ENCODE data around the gene JAML. TPM values are rescaled to one million over a fixed set of nuclear protein-coding genes. Genes with fewer than 3 reads are reported as not detected.

Gene JAML
- total and polyA plus RNA-seq, 2 of the 13 experiments (the other 11 are each of a cell fraction or from before 2014, with no cell fraction given), result 2.0 to 3.3 TPM

GRCh38 chr11:118251858-118252652 lies 27.2 kb upstream of the JAML start, which contains the start of gene MPZL3 (continued):
- TF ChIP-seq, protein P1, sequence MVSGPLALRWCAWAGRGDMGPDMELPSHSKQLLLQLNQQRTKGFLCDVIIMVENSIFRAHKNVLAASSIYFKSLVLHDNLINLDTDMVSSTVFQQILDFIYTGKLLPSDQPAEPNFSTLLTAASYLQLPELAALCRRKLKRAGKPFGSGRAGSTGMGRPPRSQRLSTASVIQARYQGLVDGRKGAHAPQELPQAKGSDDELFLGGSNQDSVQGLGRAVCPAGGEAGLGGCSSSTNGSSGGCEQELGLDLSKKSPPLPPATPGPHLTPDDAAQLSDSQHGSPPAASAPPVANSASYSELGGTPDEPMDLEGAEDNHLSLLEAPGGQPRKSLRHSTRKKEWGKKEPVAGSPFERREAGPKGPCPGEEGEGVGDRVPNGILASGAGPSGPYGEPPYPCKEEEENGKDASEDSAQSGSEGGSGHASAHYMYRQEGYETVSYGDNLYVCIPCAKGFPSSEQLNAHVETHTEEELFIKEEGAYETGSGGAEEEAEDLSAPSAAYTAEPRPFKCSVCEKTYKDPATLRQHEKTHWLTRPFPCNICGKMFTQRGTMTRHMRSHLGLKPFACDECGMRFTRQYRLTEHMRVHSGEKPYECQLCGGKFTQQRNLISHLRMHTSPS (CRISPR knock-in tag; IDR thresholded peaks at IDR 0.05; ENCODE audit: low read depth), result no peak
- 0 out of 2 replicates have a peak, but pooled peaks have one; percentile 29 for TF ChIP-seq ZNF142 (CRISPR knock-in tag; IDR thresholded peaks at IDR 0.05)
- TF ChIP-seq ZMYM3 (CRISPR knock-in tag; IDR thresholded peaks at IDR 0.05), result peak; percentile 37; the same call in 1 of the 2 replicates
- 0 out of 2 replicates have a peak, but pooled peaks have one; percentile 40 for TF ChIP-seq RAD21 (CRISPR knock-in tag; IDR thresholded peaks at IDR 0.05)
- TF ChIP-seq, protein P2, sequence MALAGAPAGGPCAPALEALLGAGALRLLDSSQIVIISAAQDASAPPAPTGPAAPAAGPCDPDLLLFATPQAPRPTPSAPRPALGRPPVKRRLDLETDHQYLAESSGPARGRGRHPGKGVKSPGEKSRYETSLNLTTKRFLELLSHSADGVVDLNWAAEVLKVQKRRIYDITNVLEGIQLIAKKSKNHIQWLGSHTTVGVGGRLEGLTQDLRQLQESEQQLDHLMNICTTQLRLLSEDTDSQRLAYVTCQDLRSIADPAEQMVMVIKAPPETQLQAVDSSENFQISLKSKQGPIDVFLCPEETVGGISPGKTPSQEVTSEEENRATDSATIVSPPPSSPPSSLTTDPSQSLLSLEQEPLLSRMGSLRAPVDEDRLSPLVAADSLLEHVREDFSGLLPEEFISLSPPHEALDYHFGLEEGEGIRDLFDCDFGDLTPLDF (CRISPR knock-in tag; IDR thresholded peaks at IDR 0.05), result no peak
- no peak for TF ChIP-seq ZNF562 (CRISPR knock-in tag; IDR thresholded peaks at IDR 0.05; ENCODE audit: borderline replicate concordance)
- no peak for TF ChIP-seq ZNF282 (IDR thresholded peaks at IDR 0.05; ENCODE audit: partially characterized antibody)
- peak; percentile 71 for TF ChIP-seq POLR2AphosphoS5 (IDR thresholded peaks at IDR 0.05; ENCODE audit: low read depth, low read length)
- TF ChIP-seq ZNF501 (CRISPR knock-in tag; IDR thresholded peaks at IDR 0.05), result peak; percentile 72
- TF ChIP-seq FOXC1 (CRISPR knock-in tag; IDR thresholded peaks at IDR 0.05; ENCODE audit: borderline replicate concordance), result peak; percentile 67; the same call in 1 of the 2 replicates
- TF ChIP-seq RBFOX2 (IDR thresholded peaks at IDR 0.05; ENCODE audit: low read depth, low read length), result peak; percentile 36; the same call in 1 of the 2 replicates
- TF ChIP-seq, protein P3, sequence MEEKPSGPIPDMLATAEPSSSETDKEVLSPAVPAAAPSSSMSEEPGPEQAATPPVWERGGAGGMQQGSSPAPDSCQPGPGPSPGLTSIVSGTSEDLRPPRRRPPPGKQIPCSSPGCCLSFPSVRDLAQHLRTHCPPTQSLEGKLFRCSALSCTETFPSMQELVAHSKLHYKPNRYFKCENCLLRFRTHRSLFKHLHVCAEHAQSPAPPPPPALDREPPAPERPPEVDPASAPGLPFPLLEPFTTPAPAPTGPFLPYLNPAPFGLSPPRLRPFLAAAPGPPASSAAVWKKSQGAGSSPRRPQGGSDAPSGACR (CRISPR knock-in tag; IDR thresholded peaks at IDR 0.05), result 0 out of 2 replicates have a peak, but pooled peaks have one; percentile 67
- TF ChIP-seq SP4 (CRISPR knock-in tag; IDR thresholded peaks at IDR 0.05), result peak; percentile 68
- no peak for TF ChIP-seq FOXM1 (CRISPR knock-in tag; IDR thresholded peaks at IDR 0.05)
- peak; percentile 87 for TF ChIP-seq ZNF781 (CRISPR knock-in tag; IDR thresholded peaks at IDR 0.05; ENCODE audit: borderline replicate concordance, not compliant biosample characterization)
- TF ChIP-seq NR2F2 (IDR thresholded peaks at IDR 0.05; ENCODE audit: borderline replicate concordance, low read depth), result peak; percentile 47; the same call in 1 of the 2 replicates
- TF ChIP-seq ZNF143 (CRISPR knock-in tag; IDR thresholded peaks at IDR 0.05), result peak; percentile 55; the same call in 1 of the 2 replicates
- TF ChIP-seq NFKBIZ (CRISPR knock-in tag; IDR thresholded peaks at IDR 0.05), result no peak
- peak; percentile 12; the same call in 1 of the 2 replicates for TF ChIP-seq ZNF652 (CRISPR knock-in tag; IDR thresholded peaks at IDR 0.05; ENCODE audit: borderline replicate concordance, low read depth)
- no peak for TF ChIP-seq ZNF468 (CRISPR knock-in tag; IDR thresholded peaks at IDR 0.05)
